ENCODE measurements around the gene SAPCD2.
"Not testable (repeated sequence)": the region's sequence is repeated elsewhere in the genome, so short reads cannot be mapped to it uniquely, and the experiment has no call there.

SAPCD2 gene

DNA sequence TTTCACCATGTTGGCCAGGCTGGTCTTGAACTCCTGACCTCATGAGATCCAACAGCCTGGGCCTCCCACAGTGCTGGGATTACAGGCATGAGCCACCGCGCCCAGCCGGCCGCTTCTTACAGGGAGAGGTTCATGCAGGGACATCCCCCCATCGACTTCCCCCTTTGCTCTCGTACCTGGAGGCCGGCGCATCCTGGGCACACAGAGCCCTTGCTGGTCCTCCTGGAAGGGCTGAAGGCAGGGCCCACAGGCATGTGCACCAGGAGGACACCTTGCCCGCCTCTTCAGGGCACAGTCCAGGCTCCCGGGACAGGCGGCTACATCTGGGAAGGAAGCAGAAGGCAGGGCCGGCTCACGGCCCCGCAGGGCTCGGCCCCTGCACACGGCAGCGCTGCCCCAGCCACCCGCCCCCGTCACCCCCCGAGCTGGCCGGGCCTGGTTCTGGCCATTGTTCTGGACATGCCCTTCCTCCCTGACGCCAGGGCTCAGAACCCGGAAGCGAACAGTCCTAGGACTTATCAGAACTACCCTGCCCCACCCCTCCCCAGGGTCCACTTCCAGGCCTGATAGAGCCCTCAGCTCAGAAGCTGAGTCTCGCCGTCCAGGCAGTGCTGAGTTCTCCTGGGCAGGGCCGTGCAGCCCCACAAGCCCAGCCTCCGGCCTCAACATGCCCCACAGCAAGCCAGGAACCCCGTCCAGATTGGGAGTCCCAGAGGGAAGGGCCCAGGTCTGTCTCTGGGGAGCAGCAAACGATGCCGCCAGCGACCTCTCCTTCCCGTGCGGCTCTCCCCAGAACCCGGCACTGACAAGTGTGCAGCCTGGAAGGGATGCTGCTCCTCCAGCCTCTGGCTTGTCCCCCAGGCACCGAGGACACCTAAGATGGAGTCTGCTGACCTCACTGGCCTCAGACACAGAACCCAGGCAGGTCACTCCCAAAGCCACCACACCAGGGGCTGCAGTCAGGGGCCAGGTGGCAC lies 27.3 kb downstream of the SAPCD2 start:
- H3K4me3 Mint-ChIP-seq = no peak overlapping the region
- H3K4me1 Mint-ChIP-seq (ENCODE audit: low read depth) = peaks cover 3% of the 10 kb centered on the region
- no peaks in the 10 kb centered on the region for H3K36me3 Mint-ChIP-seq (ENCODE audit: low read depth)
- H3K27me3 Mint-ChIP-seq (ENCODE audit: low read depth) = peaks cover 22% of the 10 kb centered on the region
- no peak overlapping the region for H3K27ac Mint-ChIP-seq
- H3K9me3 Mint-ChIP-seq = no peaks in the 10 kb centered on the region

DNA sequence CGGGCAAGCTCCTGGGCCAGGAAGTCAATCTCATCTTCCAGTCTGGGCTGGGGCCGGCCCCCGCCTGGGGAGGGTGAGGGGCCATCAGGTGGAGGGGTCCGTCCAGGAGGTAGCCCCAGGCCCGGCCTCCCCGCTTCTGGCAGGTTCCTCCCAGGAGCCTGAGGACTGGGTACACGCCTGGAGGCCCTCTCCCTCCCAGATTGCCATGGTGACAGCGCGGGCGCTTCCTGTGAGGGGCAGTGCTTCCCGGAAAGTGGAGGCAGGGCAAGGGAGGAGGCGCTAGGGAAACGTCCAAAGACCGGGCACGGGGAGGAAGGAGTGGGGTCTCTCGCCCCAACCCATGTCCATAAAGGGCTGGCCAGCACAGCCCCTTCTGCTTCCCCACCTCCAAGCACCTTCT lies 29.2 kb downstream of the SAPCD2 start:
- Mint-ChIP-seq H3K9me3 (no peaks in the 10 kb centered on the region), H3K36me3 (ENCODE audit: low read depth) (no peaks in the 10 kb centered on the region), H3K27ac (no peak overlapping the region), H3K4me3 (no peak overlapping the region), H3K27me3 (ENCODE audit: low read depth) (peaks cover 8% of the 10 kb centered on the region), H3K4me1 (ENCODE audit: low read depth) (peaks cover 3% of the 10 kb centered on the region)

- Mint-ChIP-seq H3K36me3 (ENCODE audit: low read depth) (no peaks in the 10 kb centered on the region), H3K9me3 (no peaks in the 10 kb centered on the region), H3K27ac (no peak overlapping the region), H3K27me3 (ENCODE audit: low read depth) (peaks cover 8% of the 10 kb centered on the region), H3K4me1 (ENCODE audit: low read depth) (peaks cover 3% of the 10 kb centered on the region), H3K4me3 (no peak overlapping the region)
Observed at GRCh38 chr9:137040568-137040967, 29.8 kb downstream of the SAPCD2 start.

- no peak overlapping the region for H3K4me3 Mint-ChIP-seq
- no peaks in the 10 kb centered on the region for H3K36me3 Mint-ChIP-seq (ENCODE audit: low read depth)
- no peak overlapping the region for H3K27ac Mint-ChIP-seq
- H3K9me3 Mint-ChIP-seq = no peaks in the 10 kb centered on the region
- H3K4me1 Mint-ChIP-seq (ENCODE audit: low read depth) = peaks cover 5% of the 10 kb centered on the region
- peaks cover 4% of the 10 kb centered on the region for H3K27me3 Mint-ChIP-seq (ENCODE audit: low read depth)
Observed at GRCh38 chr9:137039611-137040366, 30.6 kb downstream of the SAPCD2 start.

DNA sequence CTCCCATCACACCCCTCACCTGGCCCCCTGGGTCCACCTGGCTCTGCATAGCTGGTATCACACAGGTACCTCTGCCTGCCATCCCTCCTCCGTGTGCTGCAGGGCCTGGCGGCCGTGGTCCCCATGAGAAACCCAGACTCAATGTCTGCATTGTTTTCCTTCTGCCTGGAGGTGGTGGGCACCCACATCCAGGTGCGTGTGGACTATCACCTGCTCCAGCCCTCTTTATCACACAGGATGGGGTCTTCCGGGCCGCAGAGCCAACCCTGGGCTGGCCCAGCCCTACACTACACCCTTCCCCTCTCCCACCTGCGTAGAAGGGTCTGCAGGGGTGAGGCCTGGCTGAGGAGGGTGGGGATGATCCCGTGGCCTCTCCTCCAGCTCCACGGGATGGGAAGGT lies 31.4 kb downstream of the SAPCD2 start:
- H3K9me3 Mint-ChIP-seq = no peaks in the 10 kb centered on the region
- H3K27me3 Mint-ChIP-seq (ENCODE audit: low read depth) = no peaks in the 10 kb centered on the region
- peaks cover 9% of the 10 kb centered on the region for H3K4me1 Mint-ChIP-seq (ENCODE audit: low read depth)
- H3K4me3 Mint-ChIP-seq = no peak overlapping the region
- H3K36me3 Mint-ChIP-seq (ENCODE audit: low read depth) = no peaks in the 10 kb centered on the region
- no peak overlapping the region for H3K27ac Mint-ChIP-seq

- Mint-ChIP-seq H3K4me1 (ENCODE audit: low read depth) (peaks cover 17% of the 10 kb centered on the region), H3K9me3 (no peaks in the 10 kb centered on the region), H3K27me3 (ENCODE audit: low read depth) (no peaks in the 10 kb centered on the region), H3K36me3 (ENCODE audit: low read depth) (no peaks in the 10 kb centered on the region), H3K27ac (no peak overlapping the region), H3K4me3 (no peak overlapping the region)
Observed at GRCh38 chr9:137037483-137037882, 32.9 kb downstream of the SAPCD2 start.

DNA sequence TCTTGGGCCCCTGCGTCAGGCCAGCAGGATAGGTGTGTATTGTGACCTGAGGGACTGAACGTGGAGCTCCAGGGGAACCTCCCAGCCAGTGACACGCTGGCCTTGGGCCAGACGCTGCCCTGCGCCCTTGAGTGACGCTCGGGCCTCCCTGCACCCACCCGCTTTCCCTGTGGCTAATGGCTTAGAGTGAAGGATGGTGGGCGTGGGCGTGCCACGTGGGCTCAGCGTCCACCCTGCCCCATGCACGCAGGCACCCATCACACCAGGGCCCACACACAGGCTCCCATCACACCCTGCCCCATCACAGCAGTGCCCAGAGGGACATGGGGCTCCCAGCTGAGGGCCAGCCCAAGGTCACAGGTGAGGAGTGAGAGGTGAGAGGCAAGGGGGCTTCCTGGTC lies 33.3 kb downstream of the SAPCD2 start:
- no peaks in the 10 kb centered on the region for H3K27me3 Mint-ChIP-seq (ENCODE audit: low read depth)
- H3K36me3 Mint-ChIP-seq (ENCODE audit: low read depth) = no peaks in the 10 kb centered on the region
- no peaks in the 10 kb centered on the region for H3K9me3 Mint-ChIP-seq
- H3K4me1 Mint-ChIP-seq (ENCODE audit: low read depth) = peaks cover 20% of the 10 kb centered on the region
- H3K4me3 Mint-ChIP-seq = no peak overlapping the region
- no peak overlapping the region for H3K27ac Mint-ChIP-seq

GRCh38 chr9:137035937-137036336 lies 34.4 kb downstream of the SAPCD2 start:
- H3K27me3 Mint-ChIP-seq (ENCODE audit: low read depth) = no peaks in the 10 kb centered on the region
- H3K9me3 Mint-ChIP-seq = no peaks in the 10 kb centered on the region
- H3K4me1 Mint-ChIP-seq (ENCODE audit: low read depth) = peaks cover 23% of the 10 kb centered on the region
- H3K36me3 Mint-ChIP-seq (ENCODE audit: low read depth) = no peaks in the 10 kb centered on the region
- H3K27ac Mint-ChIP-seq = no peak overlapping the region
- H3K4me3 Mint-ChIP-seq = no peak overlapping the region

DNA sequence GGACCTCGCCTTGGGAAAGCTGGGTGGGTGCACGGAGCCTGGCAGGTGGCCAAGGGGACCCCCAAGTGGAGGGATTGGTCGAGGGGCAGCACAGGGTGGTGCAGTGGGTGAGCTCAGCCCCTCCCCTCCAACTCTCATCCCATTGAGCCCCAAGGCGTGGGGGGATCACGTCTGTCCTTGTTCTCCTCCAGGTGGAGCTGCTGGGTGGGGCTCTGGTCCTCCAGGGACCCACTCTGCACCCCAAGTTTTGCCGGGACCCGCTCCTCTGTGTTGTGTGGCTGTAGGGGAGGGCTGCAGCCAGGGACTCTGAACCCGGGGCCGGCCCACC lies 34.9 kb downstream of the SAPCD2 start:
- Mint-ChIP-seq H3K27me3 (ENCODE audit: low read depth) (no peaks in the 10 kb centered on the region), H3K36me3 (ENCODE audit: low read depth) (no peaks in the 10 kb centered on the region), H3K9me3 (no peaks in the 10 kb centered on the region), H3K27ac (peak overlapping the region; percentile 80), H3K4me3 (no peak overlapping the region), H3K4me1 (ENCODE audit: low read depth) (peaks cover 27% of the 10 kb centered on the region)

GRCh38 chr9:137034709-137035506 lies 35.4 kb downstream of the SAPCD2 start:
- Mint-ChIP-seq H3K4me1 (ENCODE audit: low read depth) (peaks cover 27% of the 10 kb centered on the region), H3K27me3 (ENCODE audit: low read depth) (no peaks in the 10 kb centered on the region), H3K4me3 (peak overlapping the region; percentile 73), H3K36me3 (ENCODE audit: low read depth) (no peaks in the 10 kb centered on the region), H3K9me3 (no peaks in the 10 kb centered on the region), H3K27ac (peak overlapping the region; percentile 80)

DNA sequence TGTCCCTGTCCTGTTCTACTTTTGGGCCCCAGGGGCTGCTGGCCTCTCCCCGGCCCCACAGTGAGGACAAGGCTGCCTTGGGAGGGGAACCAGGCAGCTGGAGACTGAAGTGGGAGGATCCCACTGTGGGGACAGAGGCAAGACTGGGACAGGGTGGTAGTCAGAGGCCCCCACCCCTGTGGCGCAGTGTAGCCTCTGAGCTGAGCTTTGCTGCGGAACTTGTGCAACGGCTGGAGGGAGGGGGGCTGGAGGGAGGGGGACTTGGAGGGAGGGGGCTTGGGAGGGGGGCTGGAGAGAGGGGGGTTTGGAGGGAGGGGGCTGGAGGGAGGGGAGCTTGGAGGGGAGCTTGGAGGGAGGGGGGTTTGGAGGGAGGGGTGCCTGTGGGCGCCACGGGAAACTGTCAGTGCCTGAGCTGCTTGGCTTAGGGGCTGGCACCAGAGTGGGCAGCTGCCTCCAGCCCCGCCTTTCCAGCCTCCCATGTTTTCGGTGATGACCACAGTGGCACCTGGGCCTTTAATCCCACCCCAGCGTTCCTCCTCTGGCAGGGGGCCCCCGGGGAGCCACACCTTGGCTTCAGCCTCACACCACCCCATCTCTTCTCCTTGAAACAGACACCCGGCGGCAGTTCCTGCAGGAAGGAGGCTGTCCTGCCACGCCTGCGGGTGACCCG lies 36.2 kb downstream of the SAPCD2 start:
- Mint-ChIP-seq H3K27ac (peak overlapping the region; percentile 80), H3K36me3 (ENCODE audit: low read depth) (no peaks in the 10 kb centered on the region), H3K27me3 (ENCODE audit: low read depth) (no peaks in the 10 kb centered on the region), H3K9me3 (no peaks in the 10 kb centered on the region), H3K4me3 (peak overlapping the region; percentile 73), H3K4me1 (ENCODE audit: low read depth) (peaks cover 32% of the 10 kb centered on the region)

GRCh38 chr9:137033481-137033880 lies 36.9 kb downstream of the SAPCD2 start:
- H3K9me3 Mint-ChIP-seq; H3K27me3 Mint-ChIP-seq (ENCODE audit: low read depth); H3K36me3 Mint-ChIP-seq (ENCODE audit: low read depth); H3K4me3 Mint-ChIP-seq: not testable (repeated sequence)
- Mint-ChIP-seq H3K4me1 (ENCODE audit: low read depth) (peaks cover 32% of the 10 kb centered on the region), H3K27ac (peak overlapping the region; percentile 59)

- H3K4me3 Mint-ChIP-seq = no peak overlapping the region
- no peaks in the 10 kb centered on the region for H3K9me3 Mint-ChIP-seq
- H3K27ac Mint-ChIP-seq = peak overlapping the region; percentile 59
- no peaks in the 10 kb centered on the region for H3K27me3 Mint-ChIP-seq (ENCODE audit: low read depth)
- no peaks in the 10 kb centered on the region for H3K36me3 Mint-ChIP-seq (ENCODE audit: low read depth)
- H3K4me1 Mint-ChIP-seq (ENCODE audit: low read depth) = peaks cover 32% of the 10 kb centered on the region
Observed at GRCh38 chr9:137032858-137033257, 37.5 kb downstream of the SAPCD2 start.

Data from T-helper 1 cell treated with Interleukin-12 subunit alpha and Interleukin-12 subunit beta and Interleukin-4 antibody, amounts not matched to agents 30 μg/mL and 1 μg/mL, for 36 hours (primary cell).